ENCODE data around the gene KY. TPM values are rescaled to one million over a fixed set of nuclear protein-coding genes. Genes with fewer than 3 reads are reported as not detected.

Gene KY
- total RNA-seq, 4 donors from 2014 or later, result 26.2 to 55.5 (median 33.1) TPM

DNA sequence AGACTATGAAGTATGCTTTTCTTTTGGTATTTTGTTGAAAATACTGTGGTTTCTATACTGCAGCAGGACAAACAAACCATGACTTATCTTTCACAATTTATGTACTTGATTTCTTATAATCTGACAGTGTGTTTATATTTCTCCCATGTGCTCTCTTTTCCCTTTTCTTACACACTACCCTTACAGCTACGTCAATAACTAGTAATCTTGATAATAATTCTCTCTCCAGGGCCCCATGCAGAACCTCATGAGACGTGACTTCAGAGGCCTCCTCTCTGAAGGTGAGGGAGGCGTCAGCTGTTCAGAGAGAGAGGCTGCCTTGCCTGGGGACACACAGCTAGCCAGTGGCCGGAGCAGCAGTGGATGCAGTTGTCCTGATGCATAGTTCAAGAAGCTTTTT, 35.9 kb downstream of the KY start:
- H3K4me3 ChIP-seq (ENCODE audit: low read depth, poor library complexity, severe bottlenecking), result no peak overlapping the region
- 90 to 99% methylated on average over 4 of the region's 4 CpGs for WGBS, 2 donors
- no peak for TF ChIP-seq POLR2A (IDR thresholded peaks at IDR 0.05)
- TF ChIP-seq, protein P1, sequence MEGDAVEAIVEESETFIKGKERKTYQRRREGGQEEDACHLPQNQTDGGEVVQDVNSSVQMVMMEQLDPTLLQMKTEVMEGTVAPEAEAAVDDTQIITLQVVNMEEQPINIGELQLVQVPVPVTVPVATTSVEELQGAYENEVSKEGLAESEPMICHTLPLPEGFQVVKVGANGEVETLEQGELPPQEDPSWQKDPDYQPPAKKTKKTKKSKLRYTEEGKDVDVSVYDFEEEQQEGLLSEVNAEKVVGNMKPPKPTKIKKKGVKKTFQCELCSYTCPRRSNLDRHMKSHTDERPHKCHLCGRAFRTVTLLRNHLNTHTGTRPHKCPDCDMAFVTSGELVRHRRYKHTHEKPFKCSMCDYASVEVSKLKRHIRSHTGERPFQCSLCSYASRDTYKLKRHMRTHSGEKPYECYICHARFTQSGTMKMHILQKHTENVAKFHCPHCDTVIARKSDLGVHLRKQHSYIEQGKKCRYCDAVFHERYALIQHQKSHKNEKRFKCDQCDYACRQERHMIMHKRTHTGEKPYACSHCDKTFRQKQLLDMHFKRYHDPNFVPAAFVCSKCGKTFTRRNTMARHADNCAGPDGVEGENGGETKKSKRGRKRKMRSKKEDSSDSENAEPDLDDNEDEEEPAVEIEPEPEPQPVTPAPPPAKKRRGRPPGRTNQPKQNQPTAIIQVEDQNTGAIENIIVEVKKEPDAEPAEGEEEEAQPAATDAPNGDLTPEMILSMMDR (IDR thresholded peaks at IDR 0.05), result no peak
- peak in 1 of 2 donors; percentile 8 for DNase-seq (ENCODE audit: low spot score in 2 of 2)
- intact Hi-C loops (cut with DNase I; ENCODE audit: low total_unique reads), result no loop called here

- DNase-seq (ENCODE audit: low spot score in 2 of 2), result peak in 1 of 2 donors; percentile 0
- 76 to 90% methylated on average over 6 of the region's 6 CpGs for WGBS, 2 donors
- intact Hi-C loops (cut with DNase I; ENCODE audit: low total_unique reads), result no loop called here
- TF ChIP-seq POLR2A (IDR thresholded peaks at IDR 0.05), result no peak
- TF ChIP-seq, protein P1 (IDR thresholded peaks at IDR 0.05), result no peak
- H3K4me3 ChIP-seq (ENCODE audit: low read depth, poor library complexity, severe bottlenecking), result no peak overlapping the region
Measured at GRCh38 chr3:134613006-134613520, 37.8 kb downstream of the KY start.

GRCh38 chr3:134611516-134611915, 39.3 kb downstream of the KY start:
- TF ChIP-seq, protein P1 (IDR thresholded peaks at IDR 0.05), result no peak
- no peak for TF ChIP-seq POLR2A (IDR thresholded peaks at IDR 0.05)

DNA sequence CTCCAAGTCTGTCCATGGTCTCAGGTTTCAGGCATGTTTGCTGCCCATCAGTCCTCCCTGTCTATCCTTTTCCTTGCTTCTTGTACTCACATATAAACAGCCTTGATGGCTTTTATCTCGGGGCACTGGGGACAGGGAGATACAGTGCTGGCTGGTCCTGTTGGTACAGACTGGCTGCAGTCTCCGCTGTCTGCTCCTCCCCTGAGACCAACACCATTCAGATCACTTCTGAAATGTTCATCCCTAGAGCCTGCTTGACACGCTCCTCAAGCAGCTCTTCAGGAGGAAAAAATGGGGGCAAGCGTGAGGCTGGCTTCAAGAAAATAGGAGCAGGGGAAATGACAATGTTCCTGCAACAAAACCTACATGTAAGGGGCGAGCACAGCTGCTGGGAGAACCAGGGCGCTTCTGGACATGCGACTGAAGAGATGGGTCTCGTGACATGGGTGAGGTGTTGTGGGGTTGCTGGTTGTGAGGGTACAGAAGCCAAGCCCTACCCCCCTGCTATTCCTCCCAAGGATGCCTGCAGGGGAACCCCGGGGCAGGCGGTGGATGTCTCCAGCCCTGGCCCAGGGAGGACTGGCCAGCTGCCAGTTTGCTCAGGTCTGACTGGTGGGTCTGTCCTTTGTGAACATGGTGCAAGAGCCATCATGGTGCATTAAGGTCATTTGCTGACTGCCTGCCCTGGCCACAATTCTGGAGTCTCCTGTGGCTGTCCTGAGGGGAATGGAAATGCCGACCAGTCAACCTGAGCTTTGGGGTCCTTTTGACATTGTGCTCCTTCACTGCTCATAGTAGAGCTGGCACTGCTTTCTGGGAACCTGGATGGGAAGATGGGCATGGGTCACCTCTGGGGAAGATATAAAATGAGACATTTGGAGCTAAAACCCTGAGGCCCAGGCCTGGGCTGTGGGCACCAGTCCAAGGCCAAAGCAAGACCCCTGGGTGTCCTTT, 40.1 kb downstream of the KY start:
- intact Hi-C loops (cut with DNase I; ENCODE audit: low total_unique reads), result no loop called here
- H3K4me3 ChIP-seq (ENCODE audit: low read depth, poor library complexity, severe bottlenecking), result no peak overlapping the region
- WGBS, 2 donors, result 82 to 83% methylated on average over 11 of the region's 11 CpGs
- DNase-seq (ENCODE audit: low spot score in 2 of 2), result no peak
- TF ChIP-seq POLR2A (IDR thresholded peaks at IDR 0.05), result no peak
- TF ChIP-seq, protein P1 (IDR thresholded peaks at IDR 0.05), result no peak

More at GRCh38 chr3:134611516-134611915, 39.3 kb downstream of the KY start:
- WGBS, 2 donors, result 85 to 89% methylated on average over 2 of the region's 2 CpGs
- intact Hi-C loops (cut with DNase I; ENCODE audit: low total_unique reads), result no loop called here
- no peak overlapping the region for H3K4me3 ChIP-seq (ENCODE audit: low read depth, poor library complexity, severe bottlenecking)
- no peak for DNase-seq (ENCODE audit: low spot score in 2 of 2)

DNA sequence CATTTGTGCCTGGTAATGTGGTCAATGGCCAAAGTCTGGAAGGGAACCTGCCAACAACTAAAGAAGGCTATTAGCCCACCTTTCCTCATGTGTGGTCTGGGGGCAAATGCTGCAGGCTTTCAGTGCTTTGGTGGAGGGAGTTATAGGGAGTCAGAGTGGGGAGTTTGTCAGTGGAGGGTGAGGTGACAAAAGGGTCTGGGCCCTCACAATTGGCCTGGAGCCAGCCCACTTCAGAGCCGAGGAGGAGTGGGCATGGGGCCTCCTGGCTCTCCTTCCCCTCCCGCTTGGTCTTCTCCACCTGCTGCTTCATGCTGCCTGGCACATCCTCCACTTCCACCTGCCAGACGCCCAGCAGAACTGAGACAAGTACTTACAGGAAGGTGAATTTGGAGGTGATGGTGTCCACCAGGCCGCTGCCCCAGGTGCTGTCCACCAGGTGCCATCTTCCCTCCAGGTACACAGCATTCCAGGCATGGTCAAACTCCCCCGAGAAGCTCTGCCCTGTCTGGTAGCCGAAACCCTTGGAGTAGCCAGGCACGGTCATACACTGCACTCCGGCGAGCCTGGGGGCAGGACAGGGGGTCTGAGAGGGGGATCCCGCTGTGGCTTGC, 40.9 kb downstream of the KY start:
- no peak for DNase-seq (ENCODE audit: low spot score in 2 of 2)
- intact Hi-C loops (cut with DNase I; ENCODE audit: low total_unique reads), result no loop called here
- WGBS, 2 donors, result 69 to 78% methylated on average over 10 of the region's 10 CpGs
- no peak overlapping the region for H3K4me3 ChIP-seq (ENCODE audit: low read depth, poor library complexity, severe bottlenecking)
- no peak for TF ChIP-seq POLR2A (IDR thresholded peaks at IDR 0.05)
- TF ChIP-seq, protein P1 (IDR thresholded peaks at IDR 0.05), result no peak
